Smooth muscle cell (in vitro differentiated cells): ENCODE results near the gene SETD6. TPM values are rescaled to one million over a fixed set of nuclear protein-coding genes. Genes with fewer than 3 reads are reported as not detected.

Source experiments
- DNase-seq: peaks from one replicate; lab custom pipeline; 2025; ENCODE audit not compliant: unreplicated experiment; lab: John Stamatoyannopoulos, UW
- H2AFZ ChIP-seq: fragments of 200-600 bp; sonication (generic); 2 replicates; pipeline ENCODE4 v1.6.0; 2016; ENCODE audit warnings: antibody characterized with exemption, low read depth, mild to moderate bottlenecking
- H3F3A ChIP-seq: fragments of 200-600 bp; sonication (generic); 2 replicates; pipeline ENCODE4 v1.6.0; 2017; ENCODE audit warnings: antibody characterized with exemption, low read depth
- H3K27ac ChIP-seq: fragments of 200-600 bp; sonication (generic); 2 replicates; pipeline ENCODE4 v1.5.1; 2016; ENCODE audit warnings: low read depth, mild to moderate bottlenecking
- H3K27me3 ChIP-seq: fragments of 200-600 bp; sonication (generic); 2 replicates; pipeline ENCODE4 v1.6.1; 2016; ENCODE audit warnings: low read depth, mild to moderate bottlenecking
- H3K36me3 ChIP-seq: fragments of 200-600 bp; sonication (generic); 2 replicates; pipeline ENCODE4 v1.5.1; 2016; ENCODE audit warnings: low read depth
- H3K4me1 ChIP-seq: fragments of 200-600 bp; sonication (generic); 2 replicates; pipeline ENCODE4 v1.5.1; 2016; ENCODE audit warnings: low read depth
- H3K4me2 ChIP-seq: fragments of 200-600 bp; sonication (generic); 2 replicates; pipeline ENCODE4 v1.6.0; 2016; ENCODE audit warnings: mild to moderate bottlenecking
- H3K4me3 ChIP-seq: fragments of 200-600 bp; sonication (generic); 2 replicates; pipeline ENCODE4 v1.5.1; 2016; ENCODE audit warnings: mild to moderate bottlenecking
- H3K79me2 ChIP-seq: fragments of 200-600 bp; sonication (generic); 2 replicates; pipeline ENCODE4 v1.6.0; 2016; ENCODE audit warnings: low read depth, mild to moderate bottlenecking
- H3K9ac ChIP-seq: fragments of 200-600 bp; sonication (generic); 2 replicates; pipeline ENCODE4 v1.6.0; 2016; ENCODE audit warnings: low read depth
- H3K9me3 ChIP-seq: fragments of 200-600 bp; sonication (generic); replicated peaks from 2 replicates; pipeline ENCODE4 v1.5.1; 2016; ENCODE audit warnings: low read depth
- H4K20me1 ChIP-seq: fragments of 200-600 bp; sonication (generic); 2 replicates; pipeline ENCODE4 v1.6.0; 2016; ENCODE audit warnings: low read depth
- WGBS: methylation state at CpG from one replicate; pipeline ENCODE4 v1.1.7; 2016; ENCODE audit warnings: low lambda C conversion rate; 5-methylcytosine and 5-hydroxymethylcytosine counted together
- polyA plus RNA-seq: library from polyadenylated mRNA; unstranded; fragments of >200 nt; fragmentation: Nextera tagmentation; extraction: Ambion mirVana; gene quantifications from 2 replicates; pipeline ENCODE4 v1.2.1, GENCODE V29; 2016
- total RNA-seq: library from RNA; depleted of rRNA; stranded (reverse); fragments of >200 nt; gene quantifications from 2 replicates; pipeline ENCODE4 v1.2.3, GENCODE V29; 2014
- TF ChIP-seq, protein P1 (sequence below): fragments of 200-600 bp; sonication (generic); IDR thresholded peaks from 2 replicates; pipeline ENCODE4 v1.5.1; 2017; ENCODE audit warnings: borderline replicate concordance, mild to moderate bottlenecking, antibody characterized with exemption; ENCODE audit not compliant: insufficient read depth, poor library complexity, severe bottlenecking

The SETD6 gene
- total and polyA plus RNA-seq, 2 experiments from 2014 or later: 6.8 to 8.4 TPM

DNA sequence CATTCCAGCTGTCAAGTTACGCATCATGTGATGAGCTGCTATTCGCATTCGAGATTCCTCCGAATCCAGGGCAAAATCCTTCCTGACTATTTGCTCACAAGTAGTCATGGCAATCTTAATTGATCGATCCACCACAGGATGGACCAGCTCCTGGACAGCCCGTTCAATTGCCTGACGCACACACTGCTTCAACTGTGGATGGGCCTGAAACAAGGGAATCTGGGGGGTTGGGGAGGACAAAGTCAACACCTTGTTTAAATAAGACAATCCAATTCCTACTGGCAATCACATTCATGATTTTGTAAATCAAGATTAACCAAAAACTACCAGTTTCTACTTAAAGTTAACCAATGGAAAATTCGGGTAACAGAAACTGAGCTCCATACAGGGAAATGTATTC is 28.4 kb downstream of the SETD6 start:
- no peaks in the 10 kb centered on the region for H3K27me3 ChIP-seq
- H3K79me2 ChIP-seq: no peaks in the 10 kb centered on the region
- no peak overlapping the region for H3K27ac ChIP-seq
- no peak overlapping the region for H2AFZ ChIP-seq
- H3F3A ChIP-seq: no peaks in the 10 kb centered on the region
- DNase-seq: no peak
- H3K4me1 ChIP-seq: no peaks in the 10 kb centered on the region
- TF ChIP-seq, protein P1, sequence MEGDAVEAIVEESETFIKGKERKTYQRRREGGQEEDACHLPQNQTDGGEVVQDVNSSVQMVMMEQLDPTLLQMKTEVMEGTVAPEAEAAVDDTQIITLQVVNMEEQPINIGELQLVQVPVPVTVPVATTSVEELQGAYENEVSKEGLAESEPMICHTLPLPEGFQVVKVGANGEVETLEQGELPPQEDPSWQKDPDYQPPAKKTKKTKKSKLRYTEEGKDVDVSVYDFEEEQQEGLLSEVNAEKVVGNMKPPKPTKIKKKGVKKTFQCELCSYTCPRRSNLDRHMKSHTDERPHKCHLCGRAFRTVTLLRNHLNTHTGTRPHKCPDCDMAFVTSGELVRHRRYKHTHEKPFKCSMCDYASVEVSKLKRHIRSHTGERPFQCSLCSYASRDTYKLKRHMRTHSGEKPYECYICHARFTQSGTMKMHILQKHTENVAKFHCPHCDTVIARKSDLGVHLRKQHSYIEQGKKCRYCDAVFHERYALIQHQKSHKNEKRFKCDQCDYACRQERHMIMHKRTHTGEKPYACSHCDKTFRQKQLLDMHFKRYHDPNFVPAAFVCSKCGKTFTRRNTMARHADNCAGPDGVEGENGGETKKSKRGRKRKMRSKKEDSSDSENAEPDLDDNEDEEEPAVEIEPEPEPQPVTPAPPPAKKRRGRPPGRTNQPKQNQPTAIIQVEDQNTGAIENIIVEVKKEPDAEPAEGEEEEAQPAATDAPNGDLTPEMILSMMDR: no peak
- H3K36me3 ChIP-seq: peaks cover 43% of the 10 kb centered on the region
- 94% methylated on average over 8 of the region's 8 CpGs for WGBS
- no peak overlapping the region for H3K9ac ChIP-seq
- H3K9me3 ChIP-seq: no peaks in the 10 kb centered on the region
- H3K4me2 ChIP-seq: no peak overlapping the region
- H4K20me1 ChIP-seq: peaks cover 13% of the 10 kb centered on the region
- no peak overlapping the region for H3K4me3 ChIP-seq

DNA sequence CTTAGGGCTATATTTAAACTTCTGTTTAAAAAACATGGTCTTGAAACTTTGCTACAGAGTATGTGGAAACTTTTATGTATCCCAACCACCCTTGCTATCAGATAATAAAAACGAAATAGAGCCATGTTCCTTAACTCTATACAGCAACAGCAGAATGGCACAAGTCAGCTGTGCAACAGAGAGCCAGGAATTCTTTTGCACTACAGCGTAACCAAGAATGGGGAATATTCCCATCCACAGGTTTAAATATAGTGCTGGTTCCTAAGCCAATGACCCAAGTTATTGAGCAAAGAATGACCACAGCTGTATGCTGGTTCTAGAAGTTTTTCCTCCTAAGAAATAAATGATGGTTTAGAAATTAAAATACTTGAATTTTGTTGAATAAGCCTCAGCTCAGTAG is 33.1 kb downstream of the SETD6 start:
- H3K4me2 ChIP-seq: no peak overlapping the region
- no peak for DNase-seq
- peaks cover 12% of the 10 kb centered on the region for H4K20me1 ChIP-seq
- no peak overlapping the region for H3K27ac ChIP-seq
- TF ChIP-seq, protein P1: no peak
- H3F3A ChIP-seq: no peaks in the 10 kb centered on the region
- no peaks in the 10 kb centered on the region for H3K27me3 ChIP-seq
- no peaks in the 10 kb centered on the region for H3K9me3 ChIP-seq
- peaks cover 58% of the 10 kb centered on the region for H3K36me3 ChIP-seq
- no peak overlapping the region for H2AFZ ChIP-seq
- H3K9ac ChIP-seq: no peak overlapping the region
- 91% methylated on average over 2 of the region's 2 CpGs for WGBS
- H3K4me3 ChIP-seq: no peak overlapping the region
- no peaks in the 10 kb centered on the region for H3K79me2 ChIP-seq
- no peaks in the 10 kb centered on the region for H3K4me1 ChIP-seq

DNA sequence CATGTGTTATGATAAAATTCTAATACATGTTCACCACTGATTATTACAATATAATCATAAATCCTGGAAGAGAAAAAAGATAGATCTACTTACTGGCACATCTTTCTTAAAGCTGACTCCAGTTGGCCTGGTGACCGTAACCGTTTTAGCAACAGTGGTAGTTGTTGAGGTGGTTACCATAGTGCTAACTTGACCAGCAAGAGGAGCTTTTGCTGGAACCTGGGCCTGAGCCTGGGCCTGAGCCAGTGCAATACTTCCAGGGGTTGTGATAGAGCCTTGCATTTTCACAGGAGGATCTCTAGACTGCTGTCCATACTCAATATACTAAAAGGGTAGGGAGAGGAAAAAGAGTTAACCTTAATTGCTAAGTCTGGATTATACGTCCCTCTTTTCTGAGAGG is 36.2 kb downstream of the SETD6 start:
- peaks cover 37% of the 10 kb centered on the region for H3K36me3 ChIP-seq
- H3K4me3 ChIP-seq: no peak overlapping the region
- no peak overlapping the region for H2AFZ ChIP-seq
- no peak overlapping the region for H3K27ac ChIP-seq
- H4K20me1 ChIP-seq: no peaks in the 10 kb centered on the region
- H3K9me3 ChIP-seq: no peaks in the 10 kb centered on the region
- no peaks in the 10 kb centered on the region for H3K27me3 ChIP-seq
- no peak overlapping the region for H3K9ac ChIP-seq
- H3F3A ChIP-seq: no peaks in the 10 kb centered on the region
- no peak for DNase-seq
- 96% methylated on average over 3 of the region's 3 CpGs for WGBS
- H3K79me2 ChIP-seq: no peaks in the 10 kb centered on the region
- no peaks in the 10 kb centered on the region for H3K4me1 ChIP-seq
- TF ChIP-seq, protein P1: no peak
- no peak overlapping the region for H3K4me2 ChIP-seq

DNA sequence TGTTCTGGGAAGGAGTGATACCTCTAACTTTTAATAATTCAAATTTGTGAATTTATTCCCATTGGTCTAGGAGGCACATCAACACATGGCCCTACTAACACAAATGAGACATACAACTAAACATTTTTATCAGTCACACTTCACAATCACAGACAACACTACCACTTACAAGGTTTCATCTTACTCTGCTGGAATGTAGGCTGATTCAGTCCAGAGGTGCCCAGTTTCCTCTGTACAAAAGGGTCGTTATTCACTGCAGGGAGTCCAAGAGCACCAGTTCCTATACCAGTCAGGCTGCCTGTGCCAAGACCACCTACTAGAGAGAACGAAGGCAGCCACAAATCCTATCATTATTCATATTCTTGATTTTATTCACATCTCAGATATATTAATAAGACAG is 41.4 kb downstream of the SETD6 start:
- Histone ChIP-seq H3K4me3 (no peak overlapping the region), H4K20me1 (peaks cover 28% of the 10 kb centered on the region), H3K27ac (no peak overlapping the region), H3K4me1 (no peaks in the 10 kb centered on the region), H3K9me3 (no peaks in the 10 kb centered on the region), H3K27me3 (no peaks in the 10 kb centered on the region), H3K9ac (no peak overlapping the region), H3F3A (no peaks in the 10 kb centered on the region), H2AFZ (no peak overlapping the region), H3K4me2 (no peak overlapping the region), H3K79me2 (peaks cover 25% of the 10 kb centered on the region), H3K36me3 (peaks cover 33% of the 10 kb centered on the region)
- TF ChIP-seq, protein P1: no peak
- 87% methylated on average over 2 of the region's 2 CpGs for WGBS
- DNase-seq: no peak
